Right forelimb (tissue), 1 donor: ENCODE results near the gene PRR36.
"Not testable (repeated sequence)": the region's sequence is repeated elsewhere in the genome, so short reads cannot be mapped to it uniquely, and the experiment has no call there.

Source experiments
- DNase-seq: peaks from one replicate; pipeline ENCODE4 v3.0.0-alpha.2; 2018

PRR36 gene

GRCh38 chr19:7870571-7871436 lies 3.4 kb downstream of the PRR36 start:
- DNase-seq = peak; percentile 75

DNA sequence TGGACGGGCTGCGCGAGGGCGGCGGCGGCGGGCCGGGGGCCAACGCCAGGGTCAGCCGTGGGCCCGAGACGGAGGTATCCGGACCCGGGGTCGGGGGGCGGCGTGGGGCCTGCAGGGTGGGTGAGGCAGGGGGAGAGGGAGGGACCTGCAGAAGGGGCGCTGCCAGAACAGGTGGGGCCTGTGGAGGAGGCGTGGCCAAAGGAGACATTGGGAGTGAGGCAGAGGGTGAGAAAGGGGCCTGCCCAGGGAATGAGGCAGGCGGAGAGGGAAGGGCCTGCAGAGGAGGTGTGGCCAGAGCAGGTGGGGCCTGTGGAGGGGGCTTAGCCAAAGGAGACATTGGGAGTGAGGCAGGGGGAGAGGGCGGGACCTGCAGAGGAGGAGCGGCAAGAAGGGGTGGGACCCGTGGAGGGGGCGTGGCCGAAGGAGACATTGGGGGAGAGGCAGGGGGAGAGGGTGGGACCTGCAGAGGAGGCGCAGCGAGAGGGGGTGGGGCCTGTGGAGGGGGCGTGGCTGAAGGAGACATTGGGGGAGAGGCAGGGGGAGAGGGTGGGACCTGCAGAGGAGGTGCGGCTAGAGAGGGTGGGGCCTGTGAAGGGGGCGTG lies 4.2 kb downstream of the PRR36 start:
- DNase-seq = peak; percentile 81

- peak; percentile 83 for DNase-seq
These were observed 4.7 kb downstream of the PRR36 start for GRCh38 chr19:7869453-7869909.

DNA sequence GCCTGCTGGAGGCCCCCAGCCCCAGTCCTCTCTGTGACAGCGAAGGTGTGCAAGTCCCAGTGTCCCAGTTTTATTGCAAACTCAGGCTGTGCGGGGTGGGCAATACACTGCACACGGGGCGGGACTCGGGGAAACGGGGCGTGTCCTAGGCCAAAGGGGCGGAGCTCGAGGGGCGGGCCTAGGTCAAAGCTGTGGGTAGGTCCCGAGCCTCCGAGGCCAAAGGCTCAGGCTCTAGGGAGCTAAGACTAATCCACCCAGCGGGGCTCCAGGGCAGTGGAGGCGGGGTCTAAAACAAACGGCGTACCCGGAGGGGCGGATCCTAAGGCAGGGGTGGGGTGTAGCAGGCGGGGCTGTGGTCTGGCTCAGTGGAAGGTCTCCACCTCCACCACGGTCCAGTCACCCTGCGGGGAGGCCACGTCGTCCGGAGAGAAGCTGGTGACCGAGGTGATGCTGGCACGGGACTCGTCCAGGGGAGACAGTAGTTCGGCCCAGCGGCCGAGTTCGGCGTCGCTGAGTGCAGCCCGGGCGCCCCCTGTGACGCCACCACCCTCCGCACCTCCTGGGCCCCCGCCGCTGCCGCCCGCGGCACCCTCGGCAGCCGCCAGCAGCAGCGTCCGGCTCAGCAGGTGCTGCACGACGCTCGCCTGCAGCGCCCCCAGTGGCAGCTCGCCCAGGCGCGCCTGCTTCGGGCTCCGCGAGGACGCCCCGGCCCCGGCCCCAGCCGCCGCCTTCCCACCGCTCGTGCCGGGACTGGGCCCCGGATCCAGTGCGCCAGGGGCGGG lies 5.3 kb downstream of the PRR36 start:
- peak; percentile 83 for DNase-seq

GRCh38 chr19:7868326-7868670 lies 5.9 kb downstream of the PRR36 start:
- no peak for DNase-seq

DNA sequence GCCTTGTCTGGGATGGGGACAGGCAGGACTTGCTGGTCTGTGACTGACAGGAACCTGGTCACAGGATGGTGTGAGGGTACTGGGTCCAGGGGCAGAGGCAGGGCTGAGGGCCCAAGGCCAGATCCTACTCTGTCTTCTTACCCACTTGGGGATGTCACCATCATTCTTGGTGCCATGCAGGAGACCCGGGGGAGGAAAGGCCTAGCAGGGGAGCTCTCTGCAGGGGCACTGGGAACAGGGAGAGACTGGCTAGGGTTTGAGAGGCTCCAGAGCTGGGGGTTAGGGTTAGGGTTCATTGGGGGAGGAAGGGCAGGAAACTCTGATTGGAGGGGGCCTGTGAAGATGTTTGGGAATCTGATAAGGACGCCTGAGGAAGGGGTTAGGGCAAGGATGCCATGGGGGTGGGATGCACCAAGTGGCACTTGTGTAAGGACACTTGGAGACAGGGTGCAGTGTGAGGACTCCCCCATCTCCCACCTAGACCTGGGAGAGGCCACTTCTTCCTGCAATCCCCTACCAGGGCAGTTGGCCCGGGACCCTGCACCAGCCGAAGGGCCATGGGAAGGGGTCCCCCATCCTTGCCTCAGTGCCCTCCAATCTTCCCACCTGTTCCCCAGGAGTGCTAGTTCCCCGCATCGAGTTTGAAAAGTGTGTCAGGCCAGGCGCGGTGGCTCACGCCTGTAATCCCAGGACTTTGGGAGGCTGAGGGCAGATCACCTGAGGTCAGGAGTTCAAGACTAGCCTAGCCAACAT lies 6.9 kb downstream of the PRR36 start:
- no peak for DNase-seq

- no peak for DNase-seq
These were observed 7.6 kb downstream of the PRR36 start for GRCh38 chr19:7866399-7867091.

DNA sequence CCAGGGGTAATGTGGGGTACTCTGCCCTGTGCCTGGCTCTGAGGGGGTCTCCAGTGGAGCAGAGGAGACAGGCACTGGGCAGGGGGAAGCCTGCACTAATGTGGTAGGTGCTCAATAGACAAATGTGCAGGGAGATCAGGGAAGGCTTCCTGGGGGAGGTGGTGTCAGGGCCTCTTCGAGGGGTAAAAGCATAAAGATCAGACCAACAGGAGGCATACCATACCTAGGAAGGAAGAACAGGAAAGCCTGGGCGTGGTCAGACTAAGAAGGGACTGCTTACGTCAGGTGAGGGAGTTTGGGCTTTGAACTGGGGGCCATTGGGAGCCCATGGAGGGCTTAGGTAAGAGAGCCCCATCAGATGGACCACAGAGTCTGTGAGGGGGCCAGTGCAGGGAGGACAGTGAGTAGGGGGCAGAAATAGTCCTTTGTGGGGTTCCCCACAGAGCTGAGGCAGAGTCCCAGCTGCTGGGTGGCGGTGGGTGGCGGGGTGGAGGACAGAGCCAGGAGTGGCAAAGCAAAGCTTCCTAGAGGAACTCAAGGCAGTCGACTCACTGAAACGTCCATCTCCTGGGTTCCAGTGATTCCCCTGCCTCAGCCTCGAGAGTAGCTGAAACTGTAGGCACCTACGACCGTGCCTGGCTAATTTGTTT lies 8.8 kb downstream of the PRR36 start:
- no peak for DNase-seq

DNA sequence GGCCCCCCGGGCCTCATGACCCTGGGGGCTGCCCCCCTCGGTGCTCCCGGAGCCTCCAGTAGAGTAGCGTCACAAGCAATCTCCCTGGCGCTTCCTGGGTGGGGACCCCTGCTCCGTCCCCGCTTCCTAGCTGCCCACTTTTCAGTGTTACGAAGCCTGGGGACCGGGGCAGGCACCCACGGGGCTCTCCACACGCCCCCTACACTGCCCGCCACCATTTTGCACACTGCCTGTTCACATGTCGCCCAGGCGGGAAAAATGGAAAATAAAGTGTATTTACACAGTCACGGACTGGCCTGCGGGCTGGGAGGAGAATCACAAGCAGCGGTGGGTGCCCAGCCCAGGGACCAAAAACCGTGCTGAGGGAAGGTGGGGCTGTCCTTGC lies 9.5 kb downstream of the PRR36 start:
- DNase-seq = no peak

DNA sequence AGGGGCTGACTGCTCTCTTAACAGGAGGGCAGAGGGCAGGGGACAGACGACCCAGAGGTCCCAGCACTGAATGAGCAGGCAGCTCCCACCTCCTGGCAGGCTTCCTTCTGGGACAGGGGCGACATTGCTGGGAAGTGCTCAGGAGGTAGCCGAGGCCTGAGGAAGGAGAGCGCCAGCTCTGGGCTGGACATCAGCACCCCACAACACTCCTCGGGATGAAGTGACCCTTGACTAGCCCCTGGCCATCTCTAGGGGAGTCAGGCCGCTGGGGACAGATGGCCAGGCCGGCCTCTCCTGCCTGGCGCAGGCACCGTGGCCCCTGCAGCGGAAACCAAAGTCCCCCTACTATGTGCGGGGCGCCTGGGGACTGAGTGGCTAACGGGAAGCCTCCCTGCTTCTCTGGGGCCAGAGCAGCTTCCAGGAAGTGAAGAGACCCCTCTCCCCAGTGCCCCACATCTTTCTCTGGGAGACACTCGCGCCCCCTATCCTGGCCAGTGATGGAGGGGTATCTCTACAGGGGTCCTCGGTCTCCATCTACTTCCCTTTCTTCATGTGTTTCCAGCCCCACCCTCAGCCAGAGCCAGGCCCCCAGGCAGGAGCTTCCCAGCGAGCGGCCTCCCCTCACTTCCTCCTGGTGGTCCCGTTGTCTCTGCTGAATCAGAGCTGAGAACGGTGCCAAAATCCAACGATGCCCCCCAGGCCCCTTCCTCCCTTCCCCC lies 10.1 kb downstream of the PRR36 start:
- DNase-seq = no peak

DNA sequence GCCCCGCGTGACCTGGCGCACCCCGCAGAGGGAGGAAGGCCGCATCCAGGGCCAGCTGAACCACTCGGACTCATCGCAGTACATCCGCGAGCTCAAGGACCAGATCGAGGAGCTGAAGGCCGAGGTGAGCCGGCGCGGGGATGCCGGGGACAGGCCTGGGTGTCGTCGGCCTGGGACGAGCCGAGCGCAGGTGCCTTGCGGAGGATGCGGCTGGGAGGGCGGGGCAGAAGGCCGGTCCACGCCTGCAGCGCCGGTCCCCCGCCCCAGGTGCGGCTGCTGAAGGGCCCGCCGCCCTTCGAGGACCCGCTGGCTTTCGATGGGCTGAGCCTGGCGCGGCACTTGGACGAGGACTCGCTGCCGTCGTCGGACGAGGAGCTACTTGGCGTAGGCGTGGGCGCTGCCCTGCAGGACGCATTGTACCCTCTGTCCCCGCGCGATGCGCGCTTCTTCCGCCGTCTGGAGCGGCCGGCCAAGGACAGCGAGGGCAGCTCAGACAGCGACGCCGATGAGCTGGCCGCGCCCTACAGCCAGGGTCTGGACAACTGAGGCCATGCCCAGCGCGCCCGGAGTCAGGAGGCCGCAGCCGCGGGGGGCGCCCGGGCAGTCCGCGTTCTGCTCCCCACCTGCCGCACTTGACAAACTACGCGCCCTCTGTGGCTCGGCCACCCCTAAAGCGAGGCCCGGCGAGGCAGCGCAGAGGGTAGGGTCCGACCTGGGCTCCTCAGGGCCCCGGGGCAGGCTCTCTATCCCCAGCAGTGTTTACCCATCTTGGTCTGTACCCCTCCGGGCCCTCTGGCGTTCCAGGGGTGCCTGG lies 10.8 kb downstream of the PRR36 start:
- DNase-seq = no peak

- peak; percentile 76 for DNase-seq
These were observed 11.7 kb downstream of the PRR36 start for GRCh38 chr19:7862413-7862951.

- DNase-seq = no peak
These were observed 12.4 kb downstream of the PRR36 start for GRCh38 chr19:7861619-7862412.

DNA sequence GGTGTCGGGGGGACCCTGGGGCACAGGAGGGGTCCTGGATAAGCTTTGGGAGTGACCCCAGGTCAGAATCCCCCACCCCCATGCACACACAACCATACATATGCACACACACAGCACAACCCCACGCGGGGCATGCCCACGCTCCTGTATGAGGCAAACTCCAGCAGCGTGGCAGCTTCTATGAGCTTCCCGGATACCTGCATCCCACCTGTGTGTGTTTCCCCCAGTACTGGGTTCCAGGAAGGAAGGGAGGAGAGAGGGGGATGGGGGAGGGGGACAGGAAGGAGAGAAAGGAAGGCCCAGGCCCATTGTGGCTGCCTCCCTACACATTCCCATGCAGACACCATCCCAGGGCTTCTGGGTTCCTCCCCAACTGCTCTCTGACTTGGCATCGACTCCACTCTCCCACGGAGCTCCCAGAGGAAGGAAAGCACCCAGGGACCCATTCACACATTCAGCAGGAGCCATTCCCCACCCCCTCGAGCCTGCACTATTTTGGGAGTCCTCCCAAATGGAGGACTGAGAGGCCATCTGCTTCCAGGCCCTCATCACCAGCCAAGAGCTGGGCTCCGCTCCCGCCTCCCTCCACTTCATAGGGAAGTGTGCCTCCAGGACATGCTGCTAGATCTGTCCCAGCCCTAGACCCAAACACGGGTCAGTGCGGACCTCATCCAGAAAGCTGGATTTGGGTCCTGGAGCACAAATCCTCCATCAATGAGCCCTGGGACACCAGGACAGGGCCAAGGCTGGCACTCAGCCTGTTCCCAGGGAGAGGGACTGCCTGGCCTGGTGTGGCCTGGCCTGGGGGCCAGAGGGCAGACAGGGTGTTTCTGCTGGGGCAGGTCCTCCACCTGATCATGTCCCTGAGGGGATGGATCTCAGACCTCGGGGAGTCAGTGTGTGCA lies 13.2 kb downstream of the PRR36 start:
- no peak for DNase-seq

GRCh38 chr19:7859831-7860713 lies 14.1 kb downstream of the PRR36 start:
- DNase-seq = no peak

GRCh38 chr19:7859087-7859486 lies 15.1 kb downstream of the PRR36 start:
- not testable (repeated sequence) for DNase-seq
